CD4-positive, alpha-beta T cell treated with Interferon alpha-2 for 1 hour (primary cell): ENCODE data around the gene CAPN8.
"Not testable (repeated sequence)": the region's sequence is repeated elsewhere in the genome, so short reads cannot be mapped to it uniquely, and the experiment has no call there.

Experiments
- DNase-seq, 2 donors: peaks; one replicate each; pipeline ENCODE4 v3.0.0-alpha.2; 2020 to 2022

The CAPN8 gene

DNA sequence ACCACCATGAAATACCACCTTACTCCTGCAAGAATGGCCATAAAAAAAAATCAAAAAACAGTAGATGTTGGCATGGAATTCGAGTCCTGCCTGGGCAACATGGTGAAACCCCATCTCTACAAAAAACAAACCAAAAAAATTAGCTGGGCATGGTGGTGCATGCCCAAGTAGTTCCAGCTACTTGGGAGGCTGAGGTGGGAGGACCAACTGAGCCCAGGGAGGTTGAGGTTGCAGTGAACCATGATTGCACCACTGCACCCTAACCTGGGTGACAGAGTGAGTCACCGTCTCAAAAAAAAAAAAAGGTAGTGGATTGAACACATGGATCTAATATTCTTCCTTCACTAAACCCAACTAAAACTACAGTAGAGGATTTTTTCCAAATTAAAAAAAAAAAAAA, 146.4 kb downstream of the CAPN8 start:
- DNase-seq, result no peak

DNA sequence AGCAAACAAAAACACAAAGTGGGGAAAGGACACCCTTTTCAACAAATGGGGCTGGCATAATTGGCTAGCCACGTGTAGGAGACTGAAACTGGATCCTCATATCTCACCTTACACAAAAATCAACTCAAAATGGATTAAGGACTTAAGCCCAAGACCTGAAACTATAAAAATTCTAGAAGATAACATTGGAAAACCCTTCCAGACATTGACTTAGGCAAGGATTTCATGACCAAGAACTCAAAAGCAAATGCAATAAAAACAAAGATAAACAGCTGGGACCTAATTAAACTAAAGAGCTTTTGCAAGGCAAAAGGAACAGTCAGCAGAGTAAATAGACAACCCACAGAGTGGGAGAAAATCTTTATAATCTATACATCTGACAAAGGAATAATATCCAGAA, 146.9 kb downstream of the CAPN8 start:
- DNase-seq, result not testable (repeated sequence)

DNA sequence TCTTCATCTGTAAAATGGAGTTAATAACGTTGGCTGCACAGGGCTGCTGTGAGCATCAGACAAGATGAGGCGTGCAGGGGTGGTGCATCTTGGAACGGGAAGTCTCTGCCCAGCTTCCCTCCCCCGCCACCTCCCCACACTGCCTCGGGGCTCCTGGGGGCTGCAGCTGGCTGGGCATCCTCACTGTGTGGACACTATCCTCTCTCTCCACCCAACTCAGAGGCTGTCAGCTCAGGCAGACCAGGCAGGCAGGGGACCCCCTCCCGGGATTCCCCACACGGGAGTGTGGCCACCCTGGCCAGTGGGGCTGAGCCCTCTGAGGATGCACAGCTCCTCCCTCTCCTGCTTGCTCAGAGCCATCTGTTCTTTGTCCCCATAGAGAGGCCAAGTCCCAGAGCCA, 149.6 kb downstream of the CAPN8 start:
- peak in 1 of 2 donors; percentile 12 for DNase-seq

DNA sequence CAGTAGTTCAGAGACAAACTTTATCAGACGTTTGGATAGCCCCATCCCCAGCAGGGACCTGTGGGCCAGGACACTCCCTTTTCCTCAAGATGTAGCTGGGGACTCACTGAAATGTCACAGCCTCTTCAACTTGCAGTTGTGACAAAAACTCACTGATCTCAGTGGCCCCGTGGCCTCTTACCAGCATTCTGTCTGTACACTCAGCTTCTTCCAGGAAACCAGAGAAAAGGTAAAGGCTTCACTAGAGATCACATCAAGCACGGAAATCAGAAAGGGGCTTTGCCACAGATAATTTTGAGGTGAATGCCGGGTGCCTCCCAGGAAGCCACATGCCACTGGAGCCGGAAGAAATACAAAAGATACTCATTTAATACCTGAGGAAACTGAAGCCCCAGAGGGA, 150.1 kb downstream of the CAPN8 start:
- DNase-seq, result peak; percentile 43 to 76

DNA sequence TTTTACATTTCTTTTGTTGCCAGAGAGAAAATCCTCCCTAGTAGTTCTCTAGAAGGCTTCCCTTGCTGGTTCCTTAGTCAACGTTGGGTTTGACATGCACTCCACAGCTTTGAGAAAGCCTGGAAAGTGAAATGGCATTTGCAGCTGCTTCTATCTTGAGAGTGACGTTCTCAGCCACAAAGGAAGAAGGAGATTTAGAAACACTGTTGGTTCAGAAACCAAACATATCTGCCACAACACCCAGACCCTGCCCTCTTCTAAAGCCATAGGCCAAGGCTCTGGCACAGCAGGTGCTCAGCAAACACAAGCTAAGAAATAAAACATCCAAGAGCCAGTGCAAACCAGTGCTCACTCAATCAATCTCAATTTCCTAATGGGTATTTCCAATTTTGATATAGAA, 150.9 kb downstream of the CAPN8 start:
- DNase-seq, result peak in 1 of 2 donors; percentile 14

DNA sequence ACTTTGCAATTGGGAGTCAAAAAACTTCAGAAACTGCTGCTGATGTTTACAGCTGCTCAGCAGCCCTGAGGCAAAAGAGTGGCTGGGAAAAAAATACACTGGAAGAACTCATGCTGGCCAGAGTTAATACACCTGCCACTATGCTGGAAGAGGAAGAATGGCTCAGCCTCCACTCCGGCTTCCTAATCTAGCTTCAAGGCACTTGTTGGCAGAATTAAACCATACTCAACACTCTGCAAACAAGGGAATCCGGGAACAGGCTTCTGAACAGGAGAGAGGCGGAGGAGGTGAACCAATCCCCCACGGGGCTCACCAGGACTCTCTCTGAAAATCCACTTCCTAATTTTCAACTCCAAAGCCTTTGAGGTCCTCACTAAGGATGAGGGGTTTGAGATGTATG, 152.2 kb downstream of the CAPN8 start:
- DNase-seq, result no peak

DNA sequence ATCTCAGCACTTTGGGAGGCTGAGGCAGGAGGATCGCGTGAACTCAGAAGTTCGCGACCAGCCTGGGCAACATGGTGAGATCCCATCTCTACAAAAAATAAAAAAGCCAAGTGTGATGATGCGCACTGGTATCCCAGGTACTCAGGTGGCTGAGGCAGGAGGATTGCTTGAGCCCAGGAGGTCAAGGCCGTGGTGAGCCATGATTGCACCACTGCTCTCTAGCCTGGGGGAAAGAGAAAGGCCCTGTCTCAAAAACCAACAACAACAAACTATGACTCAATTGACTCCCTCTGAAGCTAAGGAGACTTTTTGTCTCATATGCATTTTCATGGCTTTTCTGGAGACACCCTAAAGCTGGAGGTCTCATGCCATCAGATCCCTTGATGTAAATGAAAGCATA, 153.4 kb downstream of the CAPN8 start:
- DNase-seq, result no peak

DNA sequence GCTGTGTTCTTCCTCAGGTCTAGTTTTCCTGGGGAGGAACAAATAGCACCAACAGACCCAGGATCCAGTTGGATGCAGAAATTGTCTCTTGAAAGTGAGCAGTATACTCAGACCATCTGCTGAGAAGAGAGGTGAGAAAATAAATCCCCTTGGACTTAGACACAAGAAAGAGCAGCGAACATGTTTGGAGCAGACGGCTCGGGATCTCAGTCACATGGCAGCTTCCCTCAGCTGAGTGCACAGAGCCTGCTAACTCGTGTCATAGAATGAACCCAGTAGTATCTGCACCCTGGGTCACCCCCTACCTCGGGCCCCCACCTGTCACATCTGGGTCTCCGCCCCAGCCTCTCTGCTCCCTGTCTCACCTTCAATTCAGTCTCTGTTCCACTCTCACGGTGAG, 156.7 kb downstream of the CAPN8 start:
- DNase-seq, result no peak

DNA sequence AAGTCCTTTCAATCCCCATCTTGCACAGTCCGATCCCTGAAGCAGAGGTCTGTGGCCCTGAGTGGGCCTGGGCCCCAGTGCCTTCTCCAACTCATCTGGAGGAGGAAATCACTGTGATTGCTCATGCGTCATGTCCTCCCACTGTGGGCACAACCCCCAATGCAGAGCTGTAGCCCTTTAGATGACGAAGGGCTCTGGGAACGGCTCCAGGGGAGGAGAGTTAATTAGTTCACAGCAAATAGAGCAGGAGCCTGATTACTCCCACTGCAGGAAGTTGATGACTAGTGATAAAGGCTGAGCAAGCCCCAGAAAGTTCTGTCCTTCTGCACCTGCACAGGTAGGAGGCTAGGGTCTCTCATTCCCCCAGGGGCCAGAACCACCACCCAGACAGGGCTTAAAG, 160.8 kb downstream of the CAPN8 start:
- DNase-seq, result no peak

DNA sequence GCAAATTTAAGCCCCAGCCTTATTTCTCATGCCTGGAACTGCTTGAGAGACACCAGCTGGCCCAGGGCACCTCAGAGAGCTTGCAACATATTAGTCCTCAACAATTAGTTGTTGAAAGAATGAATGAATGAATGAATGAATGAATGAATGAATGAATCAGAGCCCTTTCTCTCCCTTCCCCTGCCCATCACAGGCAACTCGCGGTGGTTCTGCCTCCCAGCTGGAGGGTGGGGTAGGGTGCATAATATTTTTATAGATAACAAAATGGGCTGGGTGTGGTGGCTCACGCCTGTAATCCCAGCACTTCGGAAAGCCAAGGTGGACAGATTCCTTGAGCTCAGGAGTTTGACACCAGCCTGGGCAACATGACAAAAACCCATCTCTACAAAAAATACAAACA, 162.2 kb downstream of the CAPN8 start:
- no peak for DNase-seq

DNA sequence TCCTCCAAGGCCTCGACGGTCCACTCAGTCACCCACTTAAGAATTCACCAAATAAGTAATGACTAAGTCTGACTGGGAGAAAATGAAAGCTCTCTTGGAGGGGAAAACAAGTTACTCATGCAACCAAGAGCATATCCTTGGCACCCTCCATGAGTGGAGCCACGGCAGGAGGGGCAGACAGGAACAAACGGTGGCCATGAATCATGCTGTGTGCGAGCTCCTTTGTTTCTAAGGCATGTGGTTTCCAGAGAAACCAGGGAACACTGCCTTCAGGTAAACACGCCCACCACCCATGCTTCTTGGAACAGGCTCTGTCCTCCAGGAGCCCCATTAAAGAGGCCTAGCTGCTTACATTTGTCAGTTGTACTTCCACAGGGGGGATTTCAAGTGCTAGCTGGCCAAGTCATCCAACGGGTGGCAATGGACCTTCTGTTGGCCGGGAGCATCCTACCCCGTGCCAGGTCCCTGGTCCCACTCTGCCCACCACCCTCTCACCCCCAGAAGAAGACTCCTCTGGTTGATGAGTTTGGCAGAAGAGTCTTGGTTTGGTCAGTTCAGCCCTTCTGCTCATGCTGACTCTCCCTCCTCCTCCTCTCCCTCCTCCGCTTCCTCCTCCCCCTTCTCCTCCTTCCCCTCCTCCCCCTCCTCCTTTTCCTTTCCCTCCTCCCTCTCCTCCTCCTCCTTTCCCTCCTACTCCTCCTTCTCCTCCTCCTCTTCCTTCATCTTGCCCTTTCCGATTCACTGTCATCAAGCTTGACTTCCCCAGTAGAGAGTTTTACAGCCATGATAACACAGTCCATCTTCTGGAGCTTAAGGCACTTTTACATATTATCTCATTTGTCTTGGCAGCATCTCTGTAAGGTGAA, 164.7 kb downstream of the CAPN8 start:
- DNase-seq, result no peak

DNA sequence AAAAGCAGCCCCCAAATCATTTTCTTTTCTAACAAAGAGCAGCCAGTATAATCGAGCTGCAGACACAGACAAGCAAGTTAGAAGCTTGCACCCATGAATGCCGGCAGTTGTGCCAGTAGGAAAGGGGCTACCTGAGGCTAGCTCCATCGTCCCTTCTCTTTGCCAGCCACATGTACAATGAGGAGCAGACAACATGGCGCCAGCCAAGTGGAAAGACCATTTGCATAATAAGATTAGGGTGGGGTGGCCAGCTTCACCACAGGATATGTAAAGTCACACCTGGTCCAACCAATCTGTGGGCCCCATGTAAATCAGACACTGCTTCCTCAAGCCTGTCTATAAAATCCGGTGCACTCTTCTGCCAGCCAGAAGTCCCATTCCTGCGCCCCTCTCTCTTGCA, 168.6 kb downstream of the CAPN8 start:
- no peak for DNase-seq

DNA sequence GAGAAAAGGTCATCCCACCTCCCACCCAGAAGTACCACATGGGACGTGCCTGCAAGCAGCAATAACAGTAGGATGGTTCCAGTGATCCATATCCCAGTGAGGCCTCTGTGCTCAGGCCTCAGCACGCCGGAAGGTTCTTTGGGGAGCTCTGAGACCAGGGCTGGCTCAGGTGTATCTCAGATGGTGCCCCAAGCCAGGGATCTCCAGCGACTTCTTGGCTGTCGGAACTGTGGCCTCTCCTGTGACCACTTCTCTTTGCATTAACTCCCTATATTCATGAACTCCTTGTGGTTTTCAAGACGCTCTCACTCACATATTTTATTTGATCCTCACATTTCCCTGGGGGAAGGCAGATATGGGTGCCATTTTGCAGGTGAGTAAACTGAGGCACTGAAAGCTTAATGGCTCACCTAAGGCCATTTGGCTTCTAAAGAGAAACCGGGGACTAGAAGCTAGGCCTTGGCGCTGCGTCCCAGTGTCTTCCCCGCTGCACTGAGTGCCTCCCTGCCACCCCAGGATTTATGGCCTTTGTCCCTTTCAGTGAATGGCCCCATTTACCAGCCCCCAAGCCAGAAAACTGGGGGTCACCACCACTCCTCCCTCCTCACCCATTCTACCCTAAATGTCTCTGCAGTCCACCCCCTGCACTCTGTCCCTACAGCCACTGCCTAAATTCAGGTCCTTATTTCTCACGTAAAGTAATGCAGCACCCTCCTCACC, 170.4 kb downstream of the CAPN8 start:
- no peak for DNase-seq

DNA sequence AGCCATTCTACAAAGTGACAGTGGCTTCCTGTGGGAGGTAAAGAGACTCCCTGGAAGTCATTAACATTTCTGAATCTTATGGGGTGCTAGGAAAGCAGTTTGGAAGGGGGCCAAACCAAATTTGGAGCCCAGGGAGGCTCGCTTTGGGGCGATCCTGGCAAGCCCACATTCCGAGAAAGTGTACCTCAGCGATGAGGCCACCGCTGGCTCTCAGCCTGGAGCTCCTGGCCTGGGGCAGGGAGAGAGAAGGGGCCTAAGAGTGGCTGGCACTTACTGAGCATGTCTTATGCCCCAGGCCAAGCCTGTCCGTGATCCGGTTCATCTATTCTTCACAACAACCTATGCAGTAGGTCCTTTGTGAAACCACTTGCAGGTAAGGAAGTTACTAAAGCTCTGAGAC, 173.5 kb downstream of the CAPN8 start:
- no peak for DNase-seq
